ENCODE data around the gene SCAF4. TPM values are rescaled to one million over a fixed set of nuclear protein-coding genes. Genes with fewer than 3 reads are reported as not detected.
A peak's percentile ranks its signal among the peaks of the same experiment; 100 is the strongest.

The SCAF4 gene
- total RNA-seq, 1 experiment from 2014 or later: 41.9 TPM

GRCh38 chr21:31665397-31665796 lies 66.5 kb downstream of the SCAF4 start:
- intact Hi-C loops (cut with micrococcal nuclease): no loop called here
- TF ChIP-seq CTCF (IDR thresholded peaks at IDR 0.05; ENCODE audit: unreplicated experiment): no peak
- H3K4me3 Mint-ChIP-seq (ENCODE audit: unreplicated experiment): no peak overlapping the region
- peaks cover 95% of the 10 kb centered on the region for H3K36me3 Mint-ChIP-seq (ENCODE audit: insufficient read depth, unreplicated experiment)
- no peaks in the 10 kb centered on the region for H3K27me3 Mint-ChIP-seq (ENCODE audit: insufficient read depth, unreplicated experiment)
- H3K4me1 Mint-ChIP-seq (ENCODE audit: insufficient read depth, unreplicated experiment): peaks cover 18% of the 10 kb centered on the region
- peak; percentile 27 for DNase-seq (ENCODE audit: unreplicated experiment)
- H3K27ac Mint-ChIP-seq (ENCODE audit: low read depth, unreplicated experiment): no peak overlapping the region
- no peaks in the 10 kb centered on the region for H3K9me3 Mint-ChIP-seq (ENCODE audit: unreplicated experiment)
- no TSS peak for BruUV-seq (replicated peaks)
- ChIA-PET CTCF (no interaction called here), POLR2A (interaction anchor here (1.0 kb wide), 1 partner anchor 9 kb away, joined by 3 read pairs; no protein-coding TSS in a partner anchor)

GRCh38 chr21:31663584-31664249 lies 68.2 kb downstream of the SCAF4 start:
- H3K27me3 Mint-ChIP-seq (ENCODE audit: insufficient read depth, unreplicated experiment): no peaks in the 10 kb centered on the region
- ChIA-PET POLR2A (interaction anchor here (0.6 kb wide), 2 partner anchors 33 to 469 kb away, joined by 3 read pairs; no protein-coding TSS in a partner anchor), CTCF (no interaction called here)
- no peaks in the 10 kb centered on the region for H3K9me3 Mint-ChIP-seq (ENCODE audit: unreplicated experiment)
- no peak for TF ChIP-seq CTCF (IDR thresholded peaks at IDR 0.05; ENCODE audit: unreplicated experiment)
- no peak overlapping the region for H3K4me3 Mint-ChIP-seq (ENCODE audit: unreplicated experiment)
- peaks cover 88% of the 10 kb centered on the region for H3K36me3 Mint-ChIP-seq (ENCODE audit: insufficient read depth, unreplicated experiment)
- no peak overlapping the region for H3K27ac Mint-ChIP-seq (ENCODE audit: low read depth, unreplicated experiment)
- DNase-seq (ENCODE audit: unreplicated experiment): no peak
- H3K4me1 Mint-ChIP-seq (ENCODE audit: insufficient read depth, unreplicated experiment): peaks cover 11% of the 10 kb centered on the region
- BruUV-seq (replicated peaks): no TSS peak
- intact Hi-C loops (cut with micrococcal nuclease): no loop called here

- Mint-ChIP-seq H3K36me3 (ENCODE audit: insufficient read depth, unreplicated experiment) (peaks cover 56% of the 10 kb centered on the region), H3K27ac (ENCODE audit: low read depth, unreplicated experiment) (peak overlapping the region; percentile 94), H3K4me3 (ENCODE audit: unreplicated experiment) (peak overlapping the region; percentile 96), H3K4me1 (ENCODE audit: insufficient read depth, unreplicated experiment) (peaks cover 29% of the 10 kb centered on the region), H3K27me3 (ENCODE audit: insufficient read depth, unreplicated experiment) (no peaks in the 10 kb centered on the region), H3K9me3 (ENCODE audit: unreplicated experiment) (no peaks in the 10 kb centered on the region)
- DNase-seq (ENCODE audit: unreplicated experiment): no peak
- no peak for TF ChIP-seq CTCF (IDR thresholded peaks at IDR 0.05; ENCODE audit: unreplicated experiment)
- BruUV-seq (replicated peaks): TSS peak; percentile 68
- ChIA-PET POLR2A (interaction anchor here (0.8 to 1.7 kb wide), 5 partner anchors 9 to 732 kb away, joined by 3 to 5 read pairs (median 5); partner anchors contain the start of gene URB1), CTCF (interaction anchor here (0.6 to 0.9 kb wide), 3 partner anchors 19 to 112 kb away, joined by 3 to 4 read pairs (median 3); no protein-coding TSS in a partner anchor)
- intact Hi-C loops (cut with micrococcal nuclease): no loop called here
These were observed 71.3 kb downstream of the SCAF4 start for GRCh38 chr21:31660591-31660990.

GRCh38 chr21:31660259-31660565 lies 71.7 kb downstream of the SCAF4 start:
- DNase-seq (ENCODE audit: unreplicated experiment): peak; percentile 34
- intact Hi-C loops (cut with micrococcal nuclease): no loop called here
- no TSS peak for BruUV-seq (replicated peaks)
- ChIA-PET POLR2A (interaction anchor here (0.8 to 1.7 kb wide), 5 partner anchors 9 to 733 kb away, joined by 3 to 5 read pairs (median 5); partner anchors contain the start of gene URB1), CTCF (interaction anchor here (0.6 to 0.9 kb wide), 3 partner anchors 20 to 113 kb away, joined by 3 to 4 read pairs (median 3); no protein-coding TSS in a partner anchor)
- peak overlapping the region; percentile 96 for H3K4me3 Mint-ChIP-seq (ENCODE audit: unreplicated experiment)
- H3K27ac Mint-ChIP-seq (ENCODE audit: low read depth, unreplicated experiment): peak overlapping the region; percentile 94
- TF ChIP-seq CTCF (IDR thresholded peaks at IDR 0.05; ENCODE audit: unreplicated experiment): no peak
- no peaks in the 10 kb centered on the region for H3K27me3 Mint-ChIP-seq (ENCODE audit: insufficient read depth, unreplicated experiment)
- H3K36me3 Mint-ChIP-seq (ENCODE audit: insufficient read depth, unreplicated experiment): peaks cover 53% of the 10 kb centered on the region
- H3K9me3 Mint-ChIP-seq (ENCODE audit: unreplicated experiment): no peaks in the 10 kb centered on the region
- H3K4me1 Mint-ChIP-seq (ENCODE audit: insufficient read depth, unreplicated experiment): peaks cover 27% of the 10 kb centered on the region
